Fibroblast of the aortic adventitia (primary cell): ENCODE measurements around the gene RALGDS. TPM values are rescaled to one million over a fixed set of nuclear protein-coding genes. Genes with fewer than 3 reads are reported as not detected.
"Not testable (repeated sequence)": the region's sequence is repeated elsewhere in the genome, so short reads cannot be mapped to it uniquely, and the experiment has no call there.

ENCODE experiments used
- DNase-seq: peaks from one replicate; pipeline ENCODE4 v3.0.0-alpha.2; 2010; ENCODE audit warnings: low read depth
- H3K4me3 ChIP-seq: 2 replicates; pipeline ENCODE4 v1.5.1; 2011; ENCODE audit warnings: low read depth, mild to moderate bottlenecking, control low read depth, low read length, moderate library complexity
- CTCF ChIP-seq: IDR thresholded peaks from 2 replicates; pipeline ENCODE4 v1.5.1; 2011; ENCODE audit warnings: mild to moderate bottlenecking, low read length, control low read depth, inconsistent platforms; ENCODE audit not compliant: insufficient read depth
- total RNA-seq: library from RNA; depleted of rRNA; stranded (reverse); fragments of >200 nt; gene quantifications from 2 replicates; pipeline ENCODE4 v1.2.3, GENCODE V29; 2012; ENCODE audit warnings: low replicate concordance

The RALGDS gene
- total RNA-seq, 1 donor = 15.6 TPM

- no peak for DNase-seq
- TF ChIP-seq CTCF = no peak
- no peak overlapping the region for H3K4me3 ChIP-seq
Observed at GRCh38 chr9:133089271-133089671, 31.8 kb downstream of the RALGDS start.

- no peak for DNase-seq
- no peak for TF ChIP-seq CTCF
- no peak overlapping the region for H3K4me3 ChIP-seq
Observed at GRCh38 chr9:133088756-133089155, 32.3 kb downstream of the RALGDS start.

DNA sequence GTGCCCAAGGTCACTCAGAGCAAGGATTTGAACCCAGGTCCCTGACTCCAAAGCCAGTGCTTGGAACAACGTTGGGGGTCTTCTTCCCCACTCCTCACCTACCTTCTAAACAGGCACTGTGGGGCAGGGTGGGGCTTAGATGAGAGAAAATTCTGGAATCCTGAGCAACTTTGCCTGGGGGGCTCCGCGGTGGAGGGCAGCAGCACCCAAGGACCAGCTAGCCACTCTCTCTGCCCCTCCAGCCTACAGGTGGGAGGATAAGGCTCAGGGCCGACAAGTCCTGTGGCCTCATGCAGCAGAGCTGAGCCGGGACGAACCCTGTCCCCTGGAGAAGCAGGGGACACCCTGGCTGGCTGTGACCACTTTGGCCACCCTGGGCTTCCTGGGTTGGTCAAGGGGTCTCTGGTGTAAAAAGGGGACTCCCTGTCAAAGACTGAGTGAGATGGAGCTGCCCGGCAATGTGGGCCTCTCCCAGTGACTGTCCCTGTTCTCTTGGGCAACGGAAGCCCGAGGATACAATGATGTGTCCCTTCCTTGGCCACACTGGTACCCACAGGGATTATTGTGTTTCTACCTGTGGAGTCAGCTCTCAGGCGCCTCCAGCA, 32.8 kb downstream of the RALGDS start:
- TF ChIP-seq CTCF = no peak
- no peak for DNase-seq
- H3K4me3 ChIP-seq = no peak overlapping the region

- no peak for DNase-seq
- TF ChIP-seq CTCF = no peak
- no peak overlapping the region for H3K4me3 ChIP-seq
Observed at GRCh38 chr9:133087429-133088145, 33.5 kb downstream of the RALGDS start.

DNA sequence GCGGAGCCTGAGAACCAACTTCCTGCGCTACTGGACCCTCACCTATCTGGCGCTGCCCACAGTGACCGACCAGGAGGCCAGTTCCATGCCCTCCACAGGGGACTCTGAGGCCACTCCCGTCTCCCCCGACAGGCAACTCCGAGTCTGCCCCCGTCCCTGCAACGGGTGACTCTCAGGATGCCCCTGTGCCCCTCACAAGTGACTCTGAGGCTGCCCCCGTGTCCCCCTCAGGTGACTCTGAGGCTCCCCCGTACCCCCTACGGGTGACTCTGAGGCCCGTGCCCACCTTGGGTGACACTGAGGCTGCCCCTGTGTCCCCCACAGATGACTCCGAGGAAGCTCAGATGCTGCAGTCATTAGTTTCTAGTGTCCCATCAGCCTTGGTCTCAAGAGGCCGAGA, 34.1 kb downstream of the RALGDS start:
- no peak for TF ChIP-seq CTCF
- no peak overlapping the region for H3K4me3 ChIP-seq
- no peak for DNase-seq

- H3K4me3 ChIP-seq, DNase-seq: not testable (repeated sequence)
Observed at GRCh38 chr9:133086212-133086860, 34.7 kb downstream of the RALGDS start.

DNA sequence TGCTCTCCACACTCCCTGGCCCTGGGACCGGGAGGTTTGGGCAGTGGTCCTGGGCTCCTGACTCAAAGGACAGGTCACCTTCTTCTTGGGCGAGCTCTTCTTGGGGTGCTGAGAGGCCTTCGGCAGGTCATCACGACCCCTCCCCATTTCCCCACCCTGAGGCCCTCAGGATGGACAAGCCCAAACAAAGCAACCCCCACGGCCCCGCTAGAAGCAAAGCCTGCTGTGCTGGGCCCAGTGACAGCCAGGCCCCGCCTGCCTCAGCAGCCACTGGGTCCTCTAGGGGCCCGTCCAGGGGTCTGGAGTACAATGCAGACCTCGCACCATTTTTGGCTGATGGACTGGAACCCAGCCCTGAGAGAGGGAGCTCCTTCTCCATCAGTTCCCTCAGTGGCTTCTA, 37.4 kb downstream of the RALGDS start:
- H3K4me3 ChIP-seq, DNase-seq: not testable (repeated sequence)

GRCh38 chr9:133081957-133082644, 38.9 kb downstream of the RALGDS start:
- DNase-seq, H3K4me3 ChIP-seq: not testable (repeated sequence)

GRCh38 chr9:133080786-133081779, 40.0 kb downstream of the RALGDS start:
- not testable (repeated sequence) for DNase-seq, H3K4me3 ChIP-seq
